ENCODE data around the gene LRRD1. TPM values are rescaled to one million over a fixed set of nuclear protein-coding genes. Genes with fewer than 3 reads are reported as not detected.

LRRD1 gene
- total and polyA plus RNA-seq, 2 of the 13 experiments (the other 11 are each of a cell fraction or from before 2014, with no cell fraction given) = 0.03 TPM; not detected in 1

- TF ChIP-seq ZBTB40 (IDR thresholded peaks at IDR 0.05) (no peak), ZBTB40 (CRISPR knock-in tag; IDR thresholded peaks at IDR 0.05) (peak; percentile 89), ZNF776 (CRISPR knock-in tag; IDR thresholded peaks at IDR 0.05) (0 out of 2 replicates have a peak, but pooled peaks have one; percentile 83), MEF2D (CRISPR knock-in tag; IDR thresholded peaks at IDR 0.05) (peak; percentile 88), TFE3 (CRISPR knock-in tag; IDR thresholded peaks at IDR 0.05) (0 out of 2 replicates have a peak, but pooled peaks have one; percentile 32), ZNF557 (CRISPR knock-in tag; IDR thresholded peaks at IDR 0.05) (no peak; the same call in 1 of the 2 replicates), SIN3B (IDR thresholded peaks at IDR 0.05; ENCODE audit: low read length) (no peak), ZBTB20 (CRISPR knock-in tag; IDR thresholded peaks at IDR 0.05; ENCODE audit: borderline replicate concordance, low read depth) (peak; percentile 30; the same call in 1 of the 2 replicates), ZBTB1 (CRISPR knock-in tag; IDR thresholded peaks at IDR 0.05; ENCODE audit: borderline replicate concordance) (no peak), TRIM22 (IDR thresholded peaks at IDR 0.05) (no peak), NR0B2 (CRISPR knock-in tag; IDR thresholded peaks at IDR 0.05) (no peak; the same call in 1 of the 2 replicates), POLR2A (IDR thresholded peaks at IDR 0.05; ENCODE audit: insufficient read depth in 1 of 2, low read depth in 2 of 2, low read length in 2 of 2) (peak; percentile 84 to 93), KDM2A (CRISPR knock-in tag; IDR thresholded peaks at IDR 0.05; ENCODE audit: borderline replicate concordance, low read depth) (peak; percentile 96), ZNF678 (CRISPR knock-in tag; IDR thresholded peaks at IDR 0.05) (peak; percentile 51; the same call in 1 of the 2 replicates), E2F2 (CRISPR knock-in tag; IDR thresholded peaks at IDR 0.05; ENCODE audit: borderline replicate concordance) (no peak)
Observed at GRCh38 chr7:92134271-92135051, 44.5 kb downstream of the LRRD1 start, which contains the start of gene CYP51A1 (continued).

Measured in HepG2 (cell line).